Occipital lobe (tissue), 2 donors: ENCODE results near the gene SLC17A2. TPM values are rescaled to one million over a fixed set of nuclear protein-coding genes. Genes with fewer than 3 reads are reported as not detected.

Experiments
- DNase-seq: peaks from one replicate; lab custom pipeline; 2025; lab: John Stamatoyannopoulos, UW
- total RNA-seq: library from RNA; depleted of rRNA; stranded (reverse); fragments of >200 nt; gene quantifications from one replicate; pipeline ENCODE4 v1.2.3, GENCODE V29; 2014

Gene SLC17A2
- total RNA-seq, 1 donor from 2014 or later: not detected

DNA sequence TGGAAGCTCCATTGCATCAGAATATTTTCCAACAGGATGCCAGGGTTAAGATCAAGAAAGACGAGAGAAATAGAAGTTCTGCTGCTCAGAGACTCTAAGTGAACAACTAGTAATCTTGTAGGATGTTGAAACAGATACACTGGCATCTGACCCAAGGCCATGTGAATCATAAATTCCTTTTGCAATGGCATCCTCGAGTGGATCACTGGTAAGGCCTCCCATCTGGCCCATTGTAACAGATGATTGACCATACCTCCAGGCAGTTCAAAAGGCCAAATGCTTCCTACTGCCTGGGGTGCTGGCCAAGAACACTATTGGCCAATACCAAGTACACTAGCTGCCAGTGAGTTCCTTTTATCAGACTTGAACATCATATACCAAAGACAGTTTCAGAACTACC is 46.5 kb downstream of the SLC17A2 start:
- DNase-seq: no peak

DNA sequence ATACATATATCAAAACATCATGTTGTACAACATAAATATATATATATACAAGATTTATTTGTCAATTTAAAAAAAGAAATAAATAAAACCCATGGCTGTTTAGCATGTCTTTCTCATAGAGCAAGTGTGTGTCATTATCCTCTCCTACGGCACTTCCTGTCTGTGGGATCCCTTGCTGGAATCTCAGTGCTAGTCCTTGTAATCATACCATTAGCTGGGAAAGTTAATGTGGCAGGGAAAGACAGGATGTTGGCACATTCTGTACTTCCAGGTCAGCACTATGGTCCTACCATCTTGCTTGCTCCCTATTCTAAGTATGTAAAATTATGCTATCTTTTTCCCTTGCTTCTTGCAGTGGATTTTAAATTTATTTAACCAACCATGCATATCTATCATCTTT is 47.0 kb downstream of the SLC17A2 start:
- DNase-seq: no peak

DNA sequence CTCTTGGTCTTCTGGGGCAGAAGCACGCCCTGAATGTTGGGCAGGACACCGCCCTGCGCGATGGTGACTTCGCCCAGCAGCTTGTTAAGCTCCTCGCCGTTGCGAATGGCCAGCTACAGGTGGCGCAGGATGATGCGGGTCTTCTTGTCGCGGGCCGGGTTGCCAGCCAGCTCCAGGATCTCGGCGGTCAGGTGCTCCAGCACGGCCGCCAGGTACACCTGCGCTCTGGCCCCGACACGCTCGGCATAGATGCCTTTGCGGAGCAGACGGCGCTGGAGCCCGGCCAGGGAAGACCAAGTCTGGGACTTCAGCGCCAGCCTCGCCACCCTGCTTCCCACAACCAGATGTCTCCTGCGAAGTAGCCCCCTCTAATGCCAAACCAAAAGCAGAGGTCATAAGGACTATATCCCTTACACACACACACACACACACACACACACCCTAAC is 48.4 kb downstream of the SLC17A2 start:
- no peak for DNase-seq

DNA sequence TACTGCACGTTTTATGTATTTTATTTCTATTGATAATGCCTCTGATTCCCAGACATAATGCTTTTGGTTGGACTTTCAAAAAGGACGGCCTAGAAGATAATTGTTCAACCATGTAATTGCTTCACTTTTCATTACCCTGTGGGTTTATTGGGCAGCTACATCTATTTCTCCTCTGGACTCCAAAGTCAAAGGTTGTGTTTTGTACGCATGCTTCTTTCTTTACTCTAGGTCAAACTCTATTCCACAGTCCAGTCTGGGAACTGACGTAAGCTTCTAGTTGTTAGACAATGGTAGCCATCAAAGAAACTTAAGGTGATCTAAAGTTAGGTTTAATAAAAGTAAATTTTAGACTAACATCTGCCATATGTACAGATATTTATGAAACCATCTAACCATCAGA is 49.9 kb downstream of the SLC17A2 start:
- no peak for DNase-seq

- DNase-seq: no peak
Observed at GRCh38 chr6:25878721-25879322, 51.7 kb downstream of the SLC17A2 start.

DNA sequence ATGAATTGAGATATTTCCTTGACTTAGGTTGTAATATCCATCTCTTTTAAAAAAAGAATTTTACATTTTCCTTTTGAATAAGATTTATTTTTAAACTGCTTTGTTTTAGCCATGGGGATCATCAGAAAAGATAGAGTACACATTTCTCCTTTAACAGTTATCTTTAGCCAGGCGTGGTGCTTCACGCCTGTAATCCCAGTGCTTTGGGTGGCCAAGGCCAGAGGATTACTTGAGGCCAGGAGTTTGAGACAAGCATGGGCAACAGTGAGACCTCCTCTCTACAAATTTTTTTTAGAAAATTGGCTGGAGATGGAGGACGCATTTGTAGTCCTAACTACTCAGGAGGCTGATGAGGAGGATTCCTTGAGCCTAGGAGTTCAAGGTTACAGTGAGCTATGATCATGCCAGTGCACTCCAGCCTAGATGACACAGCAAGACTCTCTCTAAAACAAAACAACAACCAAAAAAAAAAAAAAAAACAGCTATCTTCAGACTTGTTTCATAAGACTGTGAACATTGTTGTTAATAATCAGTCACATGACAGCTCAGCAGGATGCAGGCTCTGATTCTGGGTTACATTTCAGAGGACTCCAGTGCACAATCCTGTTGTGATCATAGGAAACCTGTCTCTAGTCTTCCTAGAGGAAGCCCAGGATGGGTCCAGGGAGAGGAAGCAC is 54.4 kb downstream of the SLC17A2 start:
- DNase-seq: no peak

GRCh38 chr6:25875563-25875905 is 55.0 kb downstream of the SLC17A2 start:
- DNase-seq: no peak

GRCh38 chr6:25874822-25875562 is 55.5 kb downstream of the SLC17A2 start:
- DNase-seq: no peak

DNA sequence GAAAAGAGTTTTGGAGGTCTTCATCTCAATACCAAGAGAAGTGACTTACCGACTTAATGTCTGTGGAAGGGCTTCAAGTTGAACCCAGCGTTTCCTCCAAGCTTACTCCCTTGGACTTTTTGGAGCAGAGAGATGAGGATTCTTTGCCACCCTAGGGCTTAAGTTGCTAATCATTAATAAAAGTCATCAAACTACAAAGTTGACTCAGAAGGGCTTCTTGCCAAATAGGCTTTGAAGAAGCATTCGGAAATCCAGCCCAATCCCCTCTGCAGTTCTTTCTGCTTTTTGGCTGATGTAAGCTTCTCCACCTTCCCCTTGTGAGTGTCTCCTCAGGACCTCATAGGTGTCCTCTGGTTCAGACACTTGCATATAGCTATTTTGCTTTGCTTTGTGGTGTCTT is 56.4 kb downstream of the SLC17A2 start, which contains the start of gene SLC17A3:
Gene SLC17A3, minus strand, starts transcription at position 126 of the 400 bp plus-strand sequence. CDS start 5,856 bp downstream, outside the sequence.
- no peak for DNase-seq

GRCh38 chr6:25872814-25873213 is 57.7 kb downstream of the SLC17A2 start:
- DNase-seq: no peak

GRCh38 chr6:25869840-25870239 is 60.7 kb downstream of the SLC17A2 start:
- no peak for DNase-seq

DNA sequence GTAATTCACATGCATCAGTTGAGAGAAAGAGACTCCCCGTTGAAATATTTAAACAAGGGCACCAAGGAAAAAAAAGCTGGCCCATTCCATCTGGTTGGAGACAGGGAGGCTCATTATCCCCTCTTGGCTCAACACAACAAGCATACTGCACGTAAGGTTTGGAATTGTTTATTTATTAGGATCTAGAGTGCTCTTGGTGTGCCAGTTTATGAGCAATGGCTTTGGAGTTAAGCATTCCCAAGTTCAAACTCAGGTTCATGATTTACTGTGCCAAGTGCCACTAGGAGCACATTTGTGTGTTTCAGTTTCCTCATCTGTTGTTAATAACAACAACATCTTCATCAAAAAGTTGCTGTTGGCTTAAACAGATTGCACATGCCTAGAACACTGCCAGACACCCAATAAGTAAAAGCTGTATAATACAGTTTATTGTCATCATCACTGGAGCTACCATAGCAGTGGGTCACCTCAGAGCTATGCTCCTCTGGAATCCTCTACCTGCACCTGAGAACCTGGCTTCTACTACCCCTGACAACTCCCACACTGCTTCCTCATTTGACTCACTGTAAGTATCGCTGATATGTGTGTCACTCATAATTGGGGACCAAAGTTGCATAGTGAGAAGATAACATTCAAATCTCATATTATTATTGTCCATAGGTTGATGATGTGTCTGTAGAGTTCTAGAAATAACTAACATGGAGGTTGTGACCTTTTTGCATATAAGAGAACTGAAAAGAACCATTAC is 61.9 kb downstream of the SLC17A2 start:
- DNase-seq: no peak

- no peak for DNase-seq
Observed at GRCh38 chr6:25866011-25866410, 64.5 kb downstream of the SLC17A2 start.

- no peak for DNase-seq
Observed at GRCh38 chr6:25863360-25863759, 67.1 kb downstream of the SLC17A2 start.

Other genes with a start within 250 kb of the SLC17A2 start
- gene SLC17A4, start 175.9 kb downstream of the SLC17A2 start, total RNA-seq: not detected
- gene SLC17A1, start 98.6 kb downstream of the SLC17A2 start, total RNA-seq: not detected
- gene SLC17A3, start 56.4 kb downstream of the SLC17A2 start, total RNA-seq: not detected
- gene TRIM38, start 32.1 kb upstream of the SLC17A2 start, total RNA-seq: 0.47 TPM
- gene HFE, start 156.7 kb upstream of the SLC17A2 start, total RNA-seq: 1.1 TPM